ENCODE results near the gene SLITRK3. TPM values are rescaled to one million over a fixed set of nuclear protein-coding genes. Genes with fewer than 3 reads are reported as not detected.

SLITRK3 gene
- total RNA-seq, 1 donor from 2014 or later = not detected

- no peaks in the 10 kb centered on the region for H3K36me3 Mint-ChIP-seq (ENCODE audit: low read depth)
- no peak overlapping the region for H3K27ac Mint-ChIP-seq
- H3K4me1 Mint-ChIP-seq = peaks cover 5% of the 10 kb centered on the region
- DNase-seq = no peak
- intact Hi-C loops (cut with micrococcal nuclease) = no loop called here
- H3K9me3 Mint-ChIP-seq = no peaks in the 10 kb centered on the region
- peaks cover 13% of the 10 kb centered on the region for H3K27me3 Mint-ChIP-seq
- no peak overlapping the region for H3K4me3 Mint-ChIP-seq
Measured at GRCh38 chr3:165201964-165202363, 5.8 kb upstream of the SLITRK3 start.

GRCh38 chr3:165197481-165197800, 1.3 kb upstream of the SLITRK3 start:
- intact Hi-C loops (cut with micrococcal nuclease) = no loop called here
- H3K27ac Mint-ChIP-seq = no peak overlapping the region

GRCh38 chr3:165196577-165197480, 645 bp upstream of the SLITRK3 start:
- Mint-ChIP-seq H3K4me3 (peak overlapping the region; percentile 6), H3K27ac (no peak overlapping the region), H3K9me3 (no peaks in the 10 kb centered on the region), H3K27me3 (peaks cover 56% of the 10 kb centered on the region), H3K36me3 (ENCODE audit: low read depth) (no peaks in the 10 kb centered on the region), H3K4me1 (peaks cover 8% of the 10 kb centered on the region)
- no peak for DNase-seq
- intact Hi-C loops (cut with micrococcal nuclease) = no loop called here

More at GRCh38 chr3:165197481-165197800, 1.3 kb upstream of the SLITRK3 start:
- Mint-ChIP-seq H3K4me3 (no peak overlapping the region), H3K9me3 (no peaks in the 10 kb centered on the region), H3K36me3 (ENCODE audit: low read depth) (no peaks in the 10 kb centered on the region), H3K27me3 (peaks cover 52% of the 10 kb centered on the region), H3K4me1 (peaks cover 8% of the 10 kb centered on the region)
- DNase-seq = no peak

GRCh38 chr3:165195241-165195639, 944 bp downstream of the SLITRK3 start:
- Mint-ChIP-seq H3K4me1 (peaks cover 8% of the 10 kb centered on the region), H3K4me3 (no peak overlapping the region), H3K27me3 (peaks cover 59% of the 10 kb centered on the region), H3K27ac (no peak overlapping the region), H3K9me3 (no peaks in the 10 kb centered on the region), H3K36me3 (ENCODE audit: low read depth) (no peaks in the 10 kb centered on the region)
- no peak for DNase-seq
- intact Hi-C loops (cut with micrococcal nuclease) = no loop called here

- Mint-ChIP-seq H3K9me3 (no peaks in the 10 kb centered on the region), H3K27me3 (peaks cover 59% of the 10 kb centered on the region), H3K4me3 (no peak overlapping the region), H3K36me3 (ENCODE audit: low read depth) (no peaks in the 10 kb centered on the region), H3K27ac (no peak overlapping the region), H3K4me1 (peaks cover 8% of the 10 kb centered on the region)
- intact Hi-C loops (cut with micrococcal nuclease) = no loop called here
- no peak for DNase-seq
Measured at GRCh38 chr3:165194511-165195240, 1.5 kb downstream of the SLITRK3 start.

- Mint-ChIP-seq H3K4me1 (peaks cover 8% of the 10 kb centered on the region), H3K27me3 (peaks cover 57% of the 10 kb centered on the region), H3K36me3 (ENCODE audit: low read depth) (no peaks in the 10 kb centered on the region), H3K27ac (no peak overlapping the region), H3K9me3 (no peaks in the 10 kb centered on the region), H3K4me3 (no peak overlapping the region)
- DNase-seq = no peak
- intact Hi-C loops (cut with micrococcal nuclease) = no loop called here
Measured at GRCh38 chr3:165193366-165194254, 2.6 kb downstream of the SLITRK3 start.

- peaks cover 54% of the 10 kb centered on the region for H3K27me3 Mint-ChIP-seq
- H3K4me3 Mint-ChIP-seq = no peak overlapping the region
- intact Hi-C loops (cut with micrococcal nuclease) = no loop called here
- H3K4me1 Mint-ChIP-seq = peaks cover 8% of the 10 kb centered on the region
- no peaks in the 10 kb centered on the region for H3K36me3 Mint-ChIP-seq (ENCODE audit: low read depth)
- H3K9me3 Mint-ChIP-seq = no peaks in the 10 kb centered on the region
- H3K27ac Mint-ChIP-seq = no peak overlapping the region
- no peak for DNase-seq
Measured at GRCh38 chr3:165192610-165193192, 3.5 kb downstream of the SLITRK3 start.

- DNase-seq = no peak
- H3K9me3 Mint-ChIP-seq = no peaks in the 10 kb centered on the region
- intact Hi-C loops (cut with micrococcal nuclease) = no loop called here
- peaks cover 45% of the 10 kb centered on the region for H3K27me3 Mint-ChIP-seq
- no peaks in the 10 kb centered on the region for H3K36me3 Mint-ChIP-seq (ENCODE audit: low read depth)
- peaks cover 3% of the 10 kb centered on the region for H3K4me1 Mint-ChIP-seq
- H3K27ac Mint-ChIP-seq = no peak overlapping the region
- no peak overlapping the region for H3K4me3 Mint-ChIP-seq
Measured at GRCh38 chr3:165191491-165191890, 4.7 kb downstream of the SLITRK3 start.

GRCh38 chr3:165188452-165188851, 7.7 kb downstream of the SLITRK3 start:
- Mint-ChIP-seq H3K27me3 (peaks cover 17% of the 10 kb centered on the region), H3K9me3 (no peaks in the 10 kb centered on the region), H3K36me3 (ENCODE audit: low read depth) (no peaks in the 10 kb centered on the region), H3K4me1 (no peaks in the 10 kb centered on the region), H3K4me3 (no peak overlapping the region), H3K27ac (no peak overlapping the region)
- intact Hi-C loops (cut with micrococcal nuclease) = no loop called here
- DNase-seq = no peak

GRCh38 chr3:165185707-165186327, 10.4 kb downstream of the SLITRK3 start:
- H3K4me1 Mint-ChIP-seq = no peaks in the 10 kb centered on the region
- peak; percentile 76 for DNase-seq
- no peaks in the 10 kb centered on the region for H3K36me3 Mint-ChIP-seq (ENCODE audit: low read depth)
- H3K27ac Mint-ChIP-seq = no peak overlapping the region
- no peak overlapping the region for H3K4me3 Mint-ChIP-seq
- intact Hi-C loops (cut with micrococcal nuclease) = no loop called here
- no peaks in the 10 kb centered on the region for H3K27me3 Mint-ChIP-seq
- H3K9me3 Mint-ChIP-seq = no peaks in the 10 kb centered on the region

- no peaks in the 10 kb centered on the region for H3K4me1 Mint-ChIP-seq
- DNase-seq = no peak
- H3K27me3 Mint-ChIP-seq = no peaks in the 10 kb centered on the region
- no peak overlapping the region for H3K4me3 Mint-ChIP-seq
- H3K36me3 Mint-ChIP-seq (ENCODE audit: low read depth) = no peaks in the 10 kb centered on the region
- intact Hi-C loops (cut with micrococcal nuclease) = no loop called here
- no peak overlapping the region for H3K27ac Mint-ChIP-seq
- H3K9me3 Mint-ChIP-seq = no peaks in the 10 kb centered on the region
Measured at GRCh38 chr3:165181556-165181955, 14.6 kb downstream of the SLITRK3 start.

GRCh38 chr3:165170236-165170635, 25.9 kb downstream of the SLITRK3 start:
- intact Hi-C loops (cut with micrococcal nuclease) = no loop called here
- no peak overlapping the region for H3K27ac Mint-ChIP-seq
- H3K4me3 Mint-ChIP-seq = no peak overlapping the region
- no peaks in the 10 kb centered on the region for H3K4me1 Mint-ChIP-seq
- no peaks in the 10 kb centered on the region for H3K9me3 Mint-ChIP-seq
- no peaks in the 10 kb centered on the region for H3K27me3 Mint-ChIP-seq
- H3K36me3 Mint-ChIP-seq (ENCODE audit: low read depth) = no peaks in the 10 kb centered on the region
- no peak for DNase-seq

- no peaks in the 10 kb centered on the region for H3K4me1 Mint-ChIP-seq
- no peak overlapping the region for H3K4me3 Mint-ChIP-seq
- no peaks in the 10 kb centered on the region for H3K36me3 Mint-ChIP-seq (ENCODE audit: low read depth)
- no peak for DNase-seq
- no peaks in the 10 kb centered on the region for H3K27me3 Mint-ChIP-seq
- intact Hi-C loops (cut with micrococcal nuclease) = no loop called here
- H3K27ac Mint-ChIP-seq = no peak overlapping the region
- no peaks in the 10 kb centered on the region for H3K9me3 Mint-ChIP-seq
Measured at GRCh38 chr3:165169368-165169767, 26.8 kb downstream of the SLITRK3 start.

Measured in activated CD4-positive, alpha-beta T cell treated with anti-CD3 and anti-CD28 coated beads, Interleukin-2, amount 10 ng/mL, durations not matched to agents 24 days and 14 days (primary cell).